HG03520 (cell line): ENCODE measurements around the gene MLLT1.

Experiments
- ATAC-seq: cut with Tn5 transposase; IDR thresholded peaks from one replicate; pipeline ENCODE4 v1.9.1; 2021; ENCODE audit warnings: mild to moderate bottlenecking, moderate library complexity; ENCODE audit not compliant: unreplicated experiment

MLLT1 gene

GRCh38 chr19:6223461-6224307, 56.1 kb downstream of the MLLT1 start:
- no peak for ATAC-seq

GRCh38 chr19:6222884-6223283, 56.9 kb downstream of the MLLT1 start:
- ATAC-seq = no peak

- no peak for ATAC-seq
These were observed 57.7 kb downstream of the MLLT1 start for GRCh38 chr19:6221878-6222746.

DNA sequence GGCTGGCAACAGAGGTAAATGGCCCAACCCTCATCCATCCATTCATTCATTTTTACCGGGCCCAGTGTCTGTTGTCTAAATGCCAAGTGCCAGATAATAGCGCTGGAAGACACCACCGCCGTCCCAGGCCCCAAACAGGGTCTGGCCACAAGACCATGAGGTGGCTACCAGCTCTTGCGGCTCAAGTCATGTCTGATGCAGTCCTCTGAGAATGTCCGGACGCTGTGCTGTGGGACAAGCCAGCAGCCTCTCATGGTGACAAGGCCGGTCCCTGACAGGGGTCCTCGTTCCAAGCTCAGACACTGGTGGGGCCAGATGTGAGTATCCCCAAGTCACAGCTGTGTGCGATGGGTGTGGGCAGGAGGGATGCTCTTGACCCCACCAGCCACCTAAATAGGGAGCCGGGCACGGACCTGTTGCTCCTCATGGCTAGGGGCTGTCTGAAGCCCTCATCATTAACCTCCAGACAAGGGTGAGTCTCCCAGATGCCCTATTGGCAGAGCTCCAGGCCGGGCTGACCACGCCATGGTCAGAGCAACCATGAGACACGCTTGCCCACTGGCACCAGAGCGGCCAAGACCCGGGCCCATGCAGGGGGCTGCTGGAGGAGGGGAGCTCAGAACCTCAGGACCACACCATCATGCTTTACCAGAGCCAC, 58.4 kb downstream of the MLLT1 start:
- no peak for ATAC-seq

DNA sequence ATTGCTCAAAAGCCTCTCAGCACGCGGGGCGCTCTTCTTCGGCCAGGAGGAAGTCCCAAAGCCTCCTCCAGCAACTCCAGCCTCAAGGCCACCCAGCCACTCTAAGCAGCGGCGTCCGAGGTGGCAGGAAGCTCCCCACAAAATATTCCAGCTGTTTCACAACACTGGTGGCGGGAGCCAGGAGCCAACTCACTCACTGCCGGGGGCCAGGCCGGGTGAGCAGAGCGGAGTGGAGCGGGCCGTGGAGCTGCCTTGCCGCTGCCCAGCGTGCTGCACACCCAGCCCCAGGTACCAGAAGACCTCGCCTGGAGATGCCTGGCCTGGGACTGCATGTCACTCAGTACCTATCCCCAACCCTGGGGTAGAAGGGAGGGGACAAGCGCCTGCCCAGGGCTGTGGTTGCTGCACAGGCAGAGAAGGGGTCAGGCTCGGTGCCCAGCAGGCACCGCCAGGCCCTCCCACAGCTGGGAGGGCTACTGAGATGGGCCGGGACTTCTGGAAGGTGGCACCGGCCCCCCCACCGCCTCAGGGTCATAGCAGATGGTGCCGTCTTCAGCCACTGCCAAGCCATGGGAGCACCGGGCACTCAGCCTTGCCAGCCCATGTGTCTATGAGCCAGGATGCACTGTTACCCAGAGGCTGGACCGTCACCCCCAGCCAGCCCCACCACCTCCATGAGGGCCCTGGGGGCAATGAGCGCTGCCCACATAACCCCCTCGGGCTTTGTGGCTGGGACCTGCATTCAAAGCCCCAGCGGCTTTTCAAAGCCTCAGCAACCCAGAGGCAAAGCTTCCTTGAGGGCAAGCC, 59.2 kb downstream of the MLLT1 start:
- no peak for ATAC-seq

GRCh38 chr19:6219586-6220290, 60.0 kb downstream of the MLLT1 start:
- no peak for ATAC-seq

DNA sequence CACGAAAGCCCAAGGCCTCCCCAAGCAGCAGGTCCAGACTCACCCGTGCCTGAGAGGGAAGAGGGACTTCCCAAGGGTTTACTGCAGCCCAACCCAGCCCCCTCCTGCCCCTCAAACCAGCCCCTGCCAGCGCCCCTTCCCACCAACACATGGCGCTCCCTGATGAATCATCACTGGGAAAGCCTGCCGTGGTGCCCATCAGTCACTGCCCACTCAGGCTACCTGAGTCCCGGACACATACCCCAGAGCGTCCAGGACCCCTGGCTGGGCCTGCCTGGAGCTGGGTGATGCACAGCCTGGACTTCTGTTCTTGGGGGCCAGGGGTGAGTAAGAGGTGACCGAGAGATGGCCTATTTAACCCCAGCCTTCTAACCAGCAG, 60.6 kb downstream of the MLLT1 start:
- no peak for ATAC-seq

- no peak for ATAC-seq
These were observed 61.2 kb downstream of the MLLT1 start for GRCh38 chr19:6218491-6219146.

DNA sequence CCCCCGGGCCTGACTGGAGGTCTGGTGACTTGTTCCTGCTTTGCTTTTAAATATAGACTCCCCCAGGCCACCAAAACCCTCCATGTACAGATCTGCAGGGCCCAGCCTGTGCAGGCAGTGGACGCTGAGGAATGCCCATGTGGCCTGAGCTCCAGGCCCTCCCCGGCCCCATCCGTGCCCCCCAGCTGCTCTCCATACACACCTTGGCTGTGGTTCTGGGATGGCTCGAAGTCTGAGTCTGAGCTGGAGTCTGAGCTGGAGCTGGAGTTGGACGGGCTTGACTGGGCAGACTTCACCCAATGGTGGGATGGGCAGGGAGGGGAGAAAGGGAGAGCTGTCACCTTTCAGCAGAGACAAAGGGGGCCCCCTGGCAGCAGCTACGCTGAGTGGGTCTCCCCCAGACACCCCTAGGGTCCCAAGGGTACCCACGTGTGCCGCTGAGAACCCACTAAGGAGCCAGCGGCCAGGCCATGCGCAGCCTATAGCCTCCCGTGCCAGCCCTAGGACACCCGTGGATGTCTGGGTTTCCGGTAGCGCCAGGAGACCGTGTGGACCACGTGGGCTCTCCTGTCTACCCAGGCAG, 61.9 kb downstream of the MLLT1 start:
- no peak for ATAC-seq

GRCh38 chr19:6216996-6217751, 62.6 kb downstream of the MLLT1 start:
- ATAC-seq = no peak

- ATAC-seq = no peak
These were observed 63.4 kb downstream of the MLLT1 start for GRCh38 chr19:6216236-6216995.

GRCh38 chr19:6215701-6216235, 64.0 kb downstream of the MLLT1 start:
- no peak for ATAC-seq

GRCh38 chr19:6214881-6215541, 64.8 kb downstream of the MLLT1 start:
- no peak for ATAC-seq

DNA sequence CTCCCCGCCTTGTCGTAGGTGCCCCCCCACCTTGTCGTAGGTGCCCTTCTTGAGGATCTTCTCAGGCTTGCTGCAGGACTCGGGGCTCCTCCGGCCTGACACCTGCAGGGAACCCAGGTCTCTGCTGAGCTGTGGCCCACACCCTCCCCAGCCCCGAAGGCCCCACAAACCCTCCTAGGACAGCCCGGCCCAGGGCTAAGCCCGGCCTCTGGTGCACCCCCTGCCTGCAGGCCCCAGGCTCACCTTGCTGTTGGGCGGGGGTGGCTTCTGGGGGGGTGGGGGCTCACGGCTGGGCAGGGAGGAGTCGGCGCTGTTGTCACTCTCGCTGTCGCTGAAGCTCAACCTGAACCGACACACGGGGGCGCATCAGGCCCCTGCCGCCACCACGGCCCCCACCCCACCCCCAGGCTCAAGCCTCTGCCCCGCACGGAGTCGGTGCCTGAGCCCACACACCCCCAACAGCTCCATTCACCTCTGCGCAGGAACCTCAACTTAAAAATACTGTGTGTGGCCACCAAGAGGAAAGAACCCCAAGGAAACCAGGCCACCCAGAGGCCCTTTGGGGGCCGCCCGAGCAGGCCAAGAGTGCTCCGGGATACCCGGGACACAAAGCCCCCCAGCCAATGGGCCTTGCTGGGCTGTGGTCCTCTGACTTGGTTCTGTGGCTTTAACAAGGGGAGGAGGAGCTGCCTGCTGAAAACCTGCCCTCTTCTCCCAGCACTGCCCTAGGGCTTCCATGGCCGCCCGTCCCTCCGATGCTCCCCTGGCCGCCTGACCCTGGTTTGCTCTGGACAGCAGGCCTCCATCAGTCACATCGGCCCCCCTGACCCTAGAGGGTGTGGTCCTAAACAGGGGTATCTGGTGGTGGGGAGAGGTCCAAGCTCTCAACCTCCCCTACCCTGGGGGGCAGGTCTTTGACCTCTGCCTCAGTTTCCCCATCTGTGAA, 65.8 kb downstream of the MLLT1 start:
- ATAC-seq = no peak

GRCh38 chr19:6213266-6213595, 66.5 kb downstream of the MLLT1 start:
- ATAC-seq = no peak
